ENCODE measurements around the gene KLF17. TPM values are rescaled to one million over a fixed set of nuclear protein-coding genes. Genes with fewer than 3 reads are reported as not detected.

KLF17 gene
- total and polyA plus RNA-seq, 4 donors: not detected

DNA sequence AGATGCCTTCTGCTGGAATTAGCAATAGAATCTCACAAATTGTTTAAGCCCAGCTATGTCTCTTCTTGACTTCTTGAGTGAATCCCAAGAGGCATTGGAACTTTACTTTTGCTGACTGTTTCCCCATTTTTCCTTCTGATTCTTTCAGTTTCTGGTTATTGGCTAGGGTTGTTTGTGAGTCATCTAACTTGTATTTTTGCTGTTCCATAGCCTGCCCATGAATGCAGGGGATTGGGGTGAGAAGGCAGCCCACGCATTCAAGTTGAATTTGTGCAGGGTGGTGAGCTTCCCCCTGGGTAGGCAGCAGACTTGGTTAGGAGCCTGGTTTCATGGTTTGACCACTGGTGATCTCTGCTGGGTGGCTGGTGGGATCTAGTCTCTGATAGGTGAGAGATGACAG lies 10.4 kb upstream of the KLF17 start (continued):
- TF ChIP-seq FOXA2 (IDR thresholded peaks at IDR 0.05) (no peak), TAF1 (conservative IDR thresholded peaks at IDR 0.05) (no peak), YY1 (IDR thresholded peaks at IDR 0.05) (no peak), SP1 (IDR thresholded peaks at IDR 0.05) (no peak), NR2F2 (IDR thresholded peaks at IDR 0.05) (no peak), GABPA (IDR thresholded peaks at IDR 0.05 in 1 of 2, conservative IDR thresholded peaks at IDR 0.05 in 1 of 2) (no peak)
- TF ChIP-seq, protein P1, sequence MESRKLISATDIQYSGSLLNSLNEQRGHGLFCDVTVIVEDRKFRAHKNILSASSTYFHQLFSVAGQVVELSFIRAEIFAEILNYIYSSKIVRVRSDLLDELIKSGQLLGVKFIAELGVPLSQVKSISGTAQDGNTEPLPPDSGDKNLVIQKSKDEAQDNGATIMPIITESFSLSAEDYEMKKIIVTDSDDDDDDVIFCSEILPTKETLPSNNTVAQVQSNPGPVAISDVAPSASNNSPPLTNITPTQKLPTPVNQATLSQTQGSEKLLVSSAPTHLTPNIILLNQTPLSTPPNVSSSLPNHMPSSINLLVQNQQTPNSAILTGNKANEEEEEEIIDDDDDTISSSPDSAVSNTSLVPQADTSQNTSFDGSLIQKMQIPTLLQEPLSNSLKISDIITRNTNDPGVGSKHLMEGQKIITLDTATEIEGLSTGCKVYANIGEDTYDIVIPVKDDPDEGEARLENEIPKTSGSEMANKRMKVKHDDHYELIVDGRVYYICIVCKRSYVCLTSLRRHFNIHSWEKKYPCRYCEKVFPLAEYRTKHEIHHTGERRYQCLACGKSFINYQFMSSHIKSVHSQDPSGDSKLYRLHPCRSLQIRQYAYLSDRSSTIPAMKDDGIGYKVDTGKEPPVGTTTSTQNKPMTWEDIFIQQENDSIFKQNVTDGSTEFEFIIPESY (IDR thresholded peaks at IDR 0.05): no peak
- TF ChIP-seq, protein P2, sequence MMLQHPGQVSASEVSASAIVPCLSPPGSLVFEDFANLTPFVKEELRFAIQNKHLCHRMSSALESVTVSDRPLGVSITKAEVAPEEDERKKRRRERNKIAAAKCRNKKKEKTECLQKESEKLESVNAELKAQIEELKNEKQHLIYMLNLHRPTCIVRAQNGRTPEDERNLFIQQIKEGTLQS (IDR thresholded peaks at IDR 0.05): no peak

DNA sequence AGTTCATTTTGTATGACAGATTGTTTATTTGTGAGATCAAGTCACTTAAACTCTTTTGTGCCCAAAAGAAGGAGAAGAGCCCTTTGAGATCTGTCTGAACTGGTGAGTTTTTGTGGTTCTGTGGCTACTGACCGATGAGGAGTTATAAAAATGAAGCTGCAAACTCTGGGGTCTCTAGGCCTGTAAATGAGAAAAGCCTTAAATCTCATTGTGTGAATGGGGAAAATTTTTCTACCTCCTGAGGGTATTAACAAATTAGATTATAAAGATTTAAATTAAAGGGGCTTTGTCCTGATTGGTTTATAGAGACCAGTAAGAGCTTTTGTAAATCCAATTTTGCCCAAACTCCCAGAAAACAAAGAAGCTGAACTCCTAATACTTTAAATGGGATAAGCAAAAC lies 9.7 kb upstream of the KLF17 start:
- DNase-seq (ENCODE audit: low spot score): no peak
- Histone ChIP-seq H3K4me1 (ENCODE audit: control insufficient read depth in 4 of 4, insufficient read depth in 4 of 4, low read length in 3 of 4) (no peaks in the 10 kb centered on the region), H3K27me3 (ENCODE audit: control insufficient read depth in 4 of 4, insufficient read depth in 4 of 4, low read length in 3 of 4) (no peaks in the 10 kb centered on the region), H3K4me3 (ENCODE audit: low read depth in 1 of 3, low read length in 3 of 3) (no peak overlapping the region), H3K9me3 (ENCODE audit: control insufficient read depth in 4 of 4, low read length in 3 of 4) (peaks cover 0 to 1% (median 0%) of the 10 kb centered on the region in 4 donors), H3K27ac (ENCODE audit: low read depth in 1 of 2, low read length in 2 of 2) (no peak overlapping the region), H3K9ac (ENCODE audit: low read depth in 1 of 2, low read length in 2 of 2) (no peak overlapping the region), H3K36me3 (ENCODE audit: control insufficient read depth in 4 of 4, insufficient read depth in 3 of 4, low read depth in 1 of 4, low read length in 3 of 4) (no peaks in the 10 kb centered on the region)
- 97% methylated on average over 1 of the region's 1 CpG for WGBS
- TF ChIP-seq GABPA (IDR thresholded peaks at IDR 0.05 in 1 of 2, conservative IDR thresholded peaks at IDR 0.05 in 1 of 2) (no peak), EGR1 (IDR thresholded peaks at IDR 0.05; ENCODE audit: low read depth in 2 of 2) (no peak), SP1 (IDR thresholded peaks at IDR 0.05) (no peak), YY1 (IDR thresholded peaks at IDR 0.05) (no peak), JUND (IDR thresholded peaks at IDR 0.05) (no peak), FOXA2 (IDR thresholded peaks at IDR 0.05) (no peak), RAD21 (IDR thresholded peaks at IDR 0.05) (no peak), NR2F2 (IDR thresholded peaks at IDR 0.05) (no peak)
- TF ChIP-seq, protein P3, sequence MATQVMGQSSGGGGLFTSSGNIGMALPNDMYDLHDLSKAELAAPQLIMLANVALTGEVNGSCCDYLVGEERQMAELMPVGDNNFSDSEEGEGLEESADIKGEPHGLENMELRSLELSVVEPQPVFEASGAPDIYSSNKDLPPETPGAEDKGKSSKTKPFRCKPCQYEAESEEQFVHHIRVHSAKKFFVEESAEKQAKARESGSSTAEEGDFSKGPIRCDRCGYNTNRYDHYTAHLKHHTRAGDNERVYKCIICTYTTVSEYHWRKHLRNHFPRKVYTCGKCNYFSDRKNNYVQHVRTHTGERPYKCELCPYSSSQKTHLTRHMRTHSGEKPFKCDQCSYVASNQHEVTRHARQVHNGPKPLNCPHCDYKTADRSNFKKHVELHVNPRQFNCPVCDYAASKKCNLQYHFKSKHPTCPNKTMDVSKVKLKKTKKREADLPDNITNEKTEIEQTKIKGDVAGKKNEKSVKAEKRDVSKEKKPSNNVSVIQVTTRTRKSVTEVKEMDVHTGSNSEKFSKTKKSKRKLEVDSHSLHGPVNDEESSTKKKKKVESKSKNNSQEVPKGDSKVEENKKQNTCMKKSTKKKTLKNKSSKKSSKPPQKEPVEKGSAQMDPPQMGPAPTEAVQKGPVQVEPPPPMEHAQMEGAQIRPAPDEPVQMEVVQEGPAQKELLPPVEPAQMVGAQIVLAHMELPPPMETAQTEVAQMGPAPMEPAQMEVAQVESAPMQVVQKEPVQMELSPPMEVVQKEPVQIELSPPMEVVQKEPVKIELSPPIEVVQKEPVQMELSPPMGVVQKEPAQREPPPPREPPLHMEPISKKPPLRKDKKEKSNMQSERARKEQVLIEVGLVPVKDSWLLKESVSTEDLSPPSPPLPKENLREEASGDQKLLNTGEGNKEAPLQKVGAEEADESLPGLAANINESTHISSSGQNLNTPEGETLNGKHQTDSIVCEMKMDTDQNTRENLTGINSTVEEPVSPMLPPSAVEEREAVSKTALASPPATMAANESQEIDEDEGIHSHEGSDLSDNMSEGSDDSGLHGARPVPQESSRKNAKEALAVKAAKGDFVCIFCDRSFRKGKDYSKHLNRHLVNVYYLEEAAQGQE (IDR thresholded peaks at IDR 0.05): no peak
- TF ChIP-seq, protein P4, sequence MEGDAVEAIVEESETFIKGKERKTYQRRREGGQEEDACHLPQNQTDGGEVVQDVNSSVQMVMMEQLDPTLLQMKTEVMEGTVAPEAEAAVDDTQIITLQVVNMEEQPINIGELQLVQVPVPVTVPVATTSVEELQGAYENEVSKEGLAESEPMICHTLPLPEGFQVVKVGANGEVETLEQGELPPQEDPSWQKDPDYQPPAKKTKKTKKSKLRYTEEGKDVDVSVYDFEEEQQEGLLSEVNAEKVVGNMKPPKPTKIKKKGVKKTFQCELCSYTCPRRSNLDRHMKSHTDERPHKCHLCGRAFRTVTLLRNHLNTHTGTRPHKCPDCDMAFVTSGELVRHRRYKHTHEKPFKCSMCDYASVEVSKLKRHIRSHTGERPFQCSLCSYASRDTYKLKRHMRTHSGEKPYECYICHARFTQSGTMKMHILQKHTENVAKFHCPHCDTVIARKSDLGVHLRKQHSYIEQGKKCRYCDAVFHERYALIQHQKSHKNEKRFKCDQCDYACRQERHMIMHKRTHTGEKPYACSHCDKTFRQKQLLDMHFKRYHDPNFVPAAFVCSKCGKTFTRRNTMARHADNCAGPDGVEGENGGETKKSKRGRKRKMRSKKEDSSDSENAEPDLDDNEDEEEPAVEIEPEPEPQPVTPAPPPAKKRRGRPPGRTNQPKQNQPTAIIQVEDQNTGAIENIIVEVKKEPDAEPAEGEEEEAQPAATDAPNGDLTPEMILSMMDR (IDR thresholded peaks at IDR 0.05; ENCODE audit: low read depth, low read length, missing input control): no peak
- TF ChIP-seq, protein P2 (IDR thresholded peaks at IDR 0.05): no peak
- TF ChIP-seq, protein P1 (IDR thresholded peaks at IDR 0.05): no peak
